PC-3 (cell line): ENCODE measurements around the gene RDX.

ENCODE experiments used
- CTCF ChIP-seq: fragments of 300-600 bp; sonication (generic); conservative IDR thresholded peaks from 2 replicates; pipeline ENCODE4 v1.5.1; 2017; ENCODE audit warnings: antibody characterized with exemption, low read depth, mild to moderate bottlenecking, low read length
- EZH2phosphoT487 ChIP-seq: fragments of 300-600 bp; sonication (generic); IDR thresholded peaks from 2 replicates; pipeline ENCODE4 v1.6.1; 2018; ENCODE audit warnings: mild to moderate bottlenecking, antibody characterized with exemption, low read length, borderline replicate concordance

DNA sequence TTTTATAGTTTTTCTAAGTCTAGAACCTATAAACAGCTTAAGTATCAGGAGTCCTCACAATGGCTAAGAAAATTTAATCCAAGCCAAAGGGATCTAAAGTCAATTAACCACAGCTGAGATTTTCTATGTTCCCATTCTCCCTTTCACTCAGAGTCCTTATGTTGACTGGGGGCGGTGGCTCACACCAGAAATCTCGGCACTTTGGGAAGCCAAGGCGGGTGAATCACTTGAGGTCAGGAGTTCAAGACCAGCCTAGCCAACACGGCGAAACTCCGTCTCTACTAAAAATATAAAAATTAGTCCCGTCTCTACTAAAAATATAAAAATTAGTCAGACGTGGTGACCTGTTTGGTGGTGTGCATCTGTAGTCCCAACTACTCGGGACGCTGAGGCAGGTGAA is 6.9 kb downstream of the RDX start:
- TF ChIP-seq EZH2phosphoT487 (no peak), CTCF (no peak)
